Sigmoid colon (tissue), 7 donors: ENCODE measurements around the gene LUZP1. TPM values are rescaled to one million over a fixed set of nuclear protein-coding genes. Genes with fewer than 3 reads are reported as not detected.

Experiments
- DNase-seq: peaks from one replicate; pipeline ENCODE4 v3.0.0-alpha.2; 2019
- H3K27ac ChIP-seq, 4 donors: fragments of 200-600 bp; sonication (generic); one replicate each; pipeline ENCODE4 v1.5.1; 2016 to 2019; ENCODE audit warnings: mild to moderate bottlenecking in 1 of 4
- H3K27me3 ChIP-seq, 3 donors: fragments of 200-600 bp; sonication (generic); one replicate each; pipeline ENCODE4 v1.5.1; 2019; ENCODE audit warnings: mild to moderate bottlenecking in 1 of 3
- H3K36me3 ChIP-seq, 4 donors: fragments of 200-600 bp; sonication (generic); one replicate each; pipeline ENCODE4 v1.5.1; 2016 to 2019
- H3K4me1 ChIP-seq, 4 donors: fragments of 200-600 bp; sonication (generic); one replicate each; pipeline ENCODE4 v1.5.1; 2017 to 2019
- H3K4me3 ChIP-seq, 4 donors: fragments of 200-600 bp; sonication (generic); one replicate each; pipeline ENCODE4 v1.5.1; 2017 to 2019; ENCODE audit warnings: mild to moderate bottlenecking in 2 of 4, moderate library complexity in 1 of 4
- H3K9me3 ChIP-seq, 4 donors: fragments of 200-600 bp in 3 of 4; sonication (generic) in 3 of 4; one replicate each; pipeline versions ENCODE4 v1.5.1 to v1.6.1; 2013 to 2019
- EP300 ChIP-seq, 4 donors: sonication (generic); formaldehyde crosslinking; IDR thresholded peaks; one replicate each; pipeline ENCODE4 v1.6.1; 2017; ENCODE audit warnings: antibody characterized with exemption in 4 of 4
- POLR2A ChIP-seq, 2 donors: fragments of 450-650 bp; IDR thresholded peaks; one replicate each; pipeline ENCODE4 v1.6.1; 2016; ENCODE audit warnings: antibody characterized with exemption in 2 of 2, mild to moderate bottlenecking in 2 of 2, moderate library complexity in 2 of 2
- POLR2AphosphoS5 ChIP-seq, 4 donors: sonication (generic); formaldehyde crosslinking; IDR thresholded peaks; one replicate each; pipeline ENCODE4 v1.6.1; 2017; ENCODE audit warnings: antibody characterized with exemption in 4 of 4
- WGBS, 2 donors: extraction: QIAGEN DNeasy Blood & Tissue Kit; methylation state at CpG; one replicate each; pipeline ENCODE4 v1.1.7; 2013; 5-methylcytosine and 5-hydroxymethylcytosine counted together
- intact Hi-C: fragments of 100-400 bp; cut with DNase I; formaldehyde crosslinking; loops from one replicate; pipeline ENCODE4 v1.15.1; 2023
- polyA plus RNA-seq, 3 donors: library from polyadenylated mRNA; stranded (reverse); fragments of 200-250 nt; gene quantifications; one replicate each; pipeline ENCODE4 v1.2.3, GENCODE V29; 2013
- total RNA-seq, 4 donors: library from RNA; depleted of rRNA; stranded (reverse); fragments of >200 nt; gene quantifications; one replicate each; pipeline ENCODE4 v1.1.0, GENCODE V29; 2016
- TF ChIP-seq, protein P1 (sequence below), 4 experiments: fragments of 450-650 bp in 3 of 4; fragments of 200-600 bp in 1 of 4; IDR thresholded peaks; one replicate each; pipeline ENCODE4 v1.5.1; 2016 to 2019; ENCODE audit warnings: antibody characterized with exemption in 4 of 4, mild to moderate bottlenecking in 3 of 4, moderate library complexity in 2 of 4
- donor health status: healthy with polysubstance abuse.
- donor health status: Bipolar disorder and iron deficiency.
- donor health status: healthy.

LUZP1 gene
- total and polyA plus RNA-seq, 7 donors: 6.0 to 20.9 (median 14.0) TPM

DNA sequence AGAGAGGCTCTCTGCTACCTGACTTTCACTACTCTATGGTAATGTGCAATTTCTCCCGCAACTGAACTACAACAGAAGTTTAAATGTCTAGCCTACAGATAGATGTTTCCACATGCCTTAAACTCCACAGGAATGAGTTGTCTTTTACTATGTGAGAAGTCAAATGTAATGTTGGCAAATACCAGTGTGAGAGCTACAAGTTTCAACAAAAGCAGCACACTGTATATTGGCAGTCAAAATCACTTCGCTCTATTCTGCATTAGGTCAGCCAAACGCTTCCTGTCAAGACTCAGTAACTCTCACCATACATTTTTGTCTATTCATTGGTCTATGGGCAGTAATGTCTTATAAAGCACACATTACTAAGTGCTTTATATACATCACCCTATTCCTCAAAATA is 41.9 kb downstream of the LUZP1 start:
- 90 to 91% methylated on average over 3 of the region's 3 CpGs for WGBS, 2 donors
- no peaks in the 10 kb centered on the region for H3K9me3 ChIP-seq
- no peaks in the 10 kb centered on the region for H3K36me3 ChIP-seq
- peaks cover 0 to 44% (median 26%) of the 10 kb centered on the region in 4 donors for H3K4me1 ChIP-seq
- intact Hi-C loops: no loop called here
- no peaks in the 10 kb centered on the region for H3K27me3 ChIP-seq
- no peak overlapping the region for H3K27ac ChIP-seq
- no peak overlapping the region for H3K4me3 ChIP-seq
- no peak for TF ChIP-seq POLR2AphosphoS5 (IDR thresholded peaks at IDR 0.05)
- no peak for TF ChIP-seq EP300 (IDR thresholded peaks at IDR 0.05)
- no peak for TF ChIP-seq POLR2A (IDR thresholded peaks at IDR 0.05)
- DNase-seq: no peak

- WGBS, 2 donors: 58 to 80% methylated on average over 1 of the region's 1 CpG
- Histone ChIP-seq H3K27me3 (no peaks in the 10 kb centered on the region), H3K4me3 (no peak overlapping the region), H3K36me3 (no peaks in the 10 kb centered on the region), H3K4me1 (peaks cover 0 to 45% (median 26%) of the 10 kb centered on the region in 4 donors), H3K9me3 (no peaks in the 10 kb centered on the region), H3K27ac (no peak overlapping the region)
- DNase-seq: no peak
- intact Hi-C loops: no loop called here
- TF ChIP-seq EP300 (IDR thresholded peaks at IDR 0.05): no peak
- TF ChIP-seq, protein P1, sequence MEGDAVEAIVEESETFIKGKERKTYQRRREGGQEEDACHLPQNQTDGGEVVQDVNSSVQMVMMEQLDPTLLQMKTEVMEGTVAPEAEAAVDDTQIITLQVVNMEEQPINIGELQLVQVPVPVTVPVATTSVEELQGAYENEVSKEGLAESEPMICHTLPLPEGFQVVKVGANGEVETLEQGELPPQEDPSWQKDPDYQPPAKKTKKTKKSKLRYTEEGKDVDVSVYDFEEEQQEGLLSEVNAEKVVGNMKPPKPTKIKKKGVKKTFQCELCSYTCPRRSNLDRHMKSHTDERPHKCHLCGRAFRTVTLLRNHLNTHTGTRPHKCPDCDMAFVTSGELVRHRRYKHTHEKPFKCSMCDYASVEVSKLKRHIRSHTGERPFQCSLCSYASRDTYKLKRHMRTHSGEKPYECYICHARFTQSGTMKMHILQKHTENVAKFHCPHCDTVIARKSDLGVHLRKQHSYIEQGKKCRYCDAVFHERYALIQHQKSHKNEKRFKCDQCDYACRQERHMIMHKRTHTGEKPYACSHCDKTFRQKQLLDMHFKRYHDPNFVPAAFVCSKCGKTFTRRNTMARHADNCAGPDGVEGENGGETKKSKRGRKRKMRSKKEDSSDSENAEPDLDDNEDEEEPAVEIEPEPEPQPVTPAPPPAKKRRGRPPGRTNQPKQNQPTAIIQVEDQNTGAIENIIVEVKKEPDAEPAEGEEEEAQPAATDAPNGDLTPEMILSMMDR (IDR thresholded peaks at IDR 0.05): no peak
- no peak for TF ChIP-seq POLR2A (IDR thresholded peaks at IDR 0.05)
- TF ChIP-seq POLR2AphosphoS5 (IDR thresholded peaks at IDR 0.05): no peak
Observed at GRCh38 chr1:23126200-23126599, 42.5 kb downstream of the LUZP1 start.

GRCh38 chr1:23125489-23125888 is 43.2 kb downstream of the LUZP1 start:
- no peak overlapping the region for H3K27ac ChIP-seq
- DNase-seq: no peak
- intact Hi-C loops: no loop called here
- no peaks in the 10 kb centered on the region for H3K36me3 ChIP-seq
- H3K9me3 ChIP-seq: no peaks in the 10 kb centered on the region
- peaks cover 0 to 45% (median 26%) of the 10 kb centered on the region in 4 donors for H3K4me1 ChIP-seq
- H3K27me3 ChIP-seq: no peaks in the 10 kb centered on the region
- WGBS, 2 donors: 89 to 90% methylated on average over 4 of the region's 4 CpGs
- no peak for TF ChIP-seq POLR2A (IDR thresholded peaks at IDR 0.05)
- TF ChIP-seq, protein P1 (IDR thresholded peaks at IDR 0.05): no peak
- no peak for TF ChIP-seq POLR2AphosphoS5 (IDR thresholded peaks at IDR 0.05)
- no peak for TF ChIP-seq EP300 (IDR thresholded peaks at IDR 0.05)
- no peak overlapping the region for H3K4me3 ChIP-seq

DNA sequence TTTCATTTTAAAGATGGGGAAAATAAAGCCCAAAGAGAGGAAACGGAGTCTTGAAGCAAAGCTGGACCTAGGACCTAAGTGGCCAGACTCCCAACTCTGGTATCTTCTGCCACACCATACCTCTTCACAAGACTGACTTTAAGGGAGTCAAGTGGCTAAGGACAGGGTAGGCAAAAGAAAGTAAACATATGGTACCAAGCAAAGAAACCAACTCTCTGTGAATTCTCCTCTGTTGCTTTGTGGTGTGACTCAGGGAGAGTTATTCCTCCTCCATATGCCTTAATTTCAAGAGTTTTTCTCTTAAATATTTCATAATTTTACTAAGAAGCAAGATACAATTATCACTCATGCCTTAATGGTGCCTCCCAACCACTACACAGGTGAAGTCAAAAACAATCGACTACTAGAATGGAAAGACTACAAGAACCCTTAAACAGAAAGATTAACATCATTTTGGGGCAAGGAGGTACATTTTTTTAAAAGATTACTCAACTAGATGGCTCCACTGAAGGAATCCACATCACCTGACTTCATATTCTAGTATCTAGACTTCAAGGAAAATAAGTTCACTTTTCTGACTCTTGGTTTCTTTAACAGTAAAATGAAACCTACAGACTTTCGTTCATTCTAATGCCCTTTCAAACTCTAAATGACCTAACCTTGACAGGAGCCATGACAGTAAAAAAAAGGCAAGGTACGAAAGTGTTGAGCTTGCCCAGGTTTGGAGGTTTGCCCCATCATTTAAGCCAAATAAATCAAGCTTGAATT is 44.2 kb downstream of the LUZP1 start:
- TF ChIP-seq POLR2A (IDR thresholded peaks at IDR 0.05) (no peak), POLR2AphosphoS5 (IDR thresholded peaks at IDR 0.05) (no peak)
- 93 to 95% methylated on average over 4 of the region's 4 CpGs for WGBS, 2 donors
- H3K36me3 ChIP-seq: no peaks in the 10 kb centered on the region
- no peaks in the 10 kb centered on the region for H3K27me3 ChIP-seq
- peaks cover 0 to 55% (median 30%) of the 10 kb centered on the region in 4 donors for H3K4me1 ChIP-seq
- no peak overlapping the region for H3K27ac ChIP-seq
- no peak overlapping the region for H3K4me3 ChIP-seq
- intact Hi-C loops: no loop called here
- no peaks in the 10 kb centered on the region for H3K9me3 ChIP-seq
- no peak for DNase-seq

- H3K27ac ChIP-seq: no peak overlapping the region
- H3K4me3 ChIP-seq: no peak overlapping the region
- no peaks in the 10 kb centered on the region for H3K9me3 ChIP-seq
- no peak for TF ChIP-seq EP300 (IDR thresholded peaks at IDR 0.05)
- TF ChIP-seq, protein P1 (IDR thresholded peaks at IDR 0.05): no peak
- no peak for TF ChIP-seq POLR2AphosphoS5 (IDR thresholded peaks at IDR 0.05)
- no peak for TF ChIP-seq POLR2A (IDR thresholded peaks at IDR 0.05)
- no peaks in the 10 kb centered on the region for H3K27me3 ChIP-seq
- no peak for DNase-seq
- H3K36me3 ChIP-seq: no peaks in the 10 kb centered on the region
- intact Hi-C loops: no loop called here
- H3K4me1 ChIP-seq: peaks cover 0 to 57% (median 37%) of the 10 kb centered on the region in 4 donors
Observed at GRCh38 chr1:23123528-23123927, 45.1 kb downstream of the LUZP1 start.
